Endothelial cell (in vitro differentiated cells): ENCODE results near the gene KIAA1671. TPM values are rescaled to one million over a fixed set of nuclear protein-coding genes. Genes with fewer than 3 reads are reported as not detected.

Source experiments
- DNase-seq: peaks from one replicate; pipeline ENCODE4 v3.0.0; 2021; ENCODE audit warnings: low spot score
- H3K27ac Mint-ChIP-seq: one replicate; pipeline ENCODE4 v1.8.0; 2021; ENCODE audit warnings: mixed read lengths, inconsistent platforms; ENCODE audit not compliant: unreplicated experiment
- H3K27me3 Mint-ChIP-seq: one replicate; pipeline ENCODE4 v1.8.0; 2021; ENCODE audit warnings: mild to moderate bottlenecking, moderate library complexity, mixed read lengths, inconsistent platforms; ENCODE audit not compliant: unreplicated experiment
- H3K36me3 Mint-ChIP-seq: one replicate; pipeline ENCODE4 v1.8.0; 2021; ENCODE audit warnings: mild to moderate bottlenecking, low read depth, mixed read lengths, inconsistent platforms; ENCODE audit not compliant: unreplicated experiment
- H3K4me1 Mint-ChIP-seq: one replicate; pipeline ENCODE4 v1.8.0; 2021; ENCODE audit warnings: mild to moderate bottlenecking, mixed read lengths, inconsistent platforms; ENCODE audit not compliant: unreplicated experiment
- H3K4me3 Mint-ChIP-seq: one replicate; pipeline ENCODE4 v1.8.0; 2021; ENCODE audit warnings: mild to moderate bottlenecking, mixed read lengths, inconsistent platforms; ENCODE audit not compliant: unreplicated experiment
- H3K9me3 Mint-ChIP-seq: one replicate; pipeline ENCODE4 v1.8.0; 2021; ENCODE audit warnings: mixed read lengths, inconsistent platforms; ENCODE audit not compliant: unreplicated experiment
- total RNA-seq: library from RNA; stranded (reverse); fragmentation: NEBNext Ultra II Directional; extraction: Animal tissue kit (Norgen Biotek cat#: 25700); gene quantifications from one replicate; pipeline ENCODE4 v1.2.1, GENCODE V29; 2021; ENCODE audit not compliant: unreplicated experiment
- TF ChIP-seq, protein P1 (sequence below): fragments of 200-600 bp; sonication (generic); IDR thresholded peaks from one replicate; pipeline ENCODE4 v1.5.0; 2021; ENCODE audit warnings: antibody characterized with exemption; ENCODE audit not compliant: unreplicated experiment

Gene KIAA1671
- total RNA-seq, 1 donor from 2014 or later = 92.1 TPM

- no peak for DNase-seq
- H3K4me3 Mint-ChIP-seq = no peak overlapping the region
- H3K27me3 Mint-ChIP-seq = peaks cover 5% of the 10 kb centered on the region
- TF ChIP-seq, protein P1, sequence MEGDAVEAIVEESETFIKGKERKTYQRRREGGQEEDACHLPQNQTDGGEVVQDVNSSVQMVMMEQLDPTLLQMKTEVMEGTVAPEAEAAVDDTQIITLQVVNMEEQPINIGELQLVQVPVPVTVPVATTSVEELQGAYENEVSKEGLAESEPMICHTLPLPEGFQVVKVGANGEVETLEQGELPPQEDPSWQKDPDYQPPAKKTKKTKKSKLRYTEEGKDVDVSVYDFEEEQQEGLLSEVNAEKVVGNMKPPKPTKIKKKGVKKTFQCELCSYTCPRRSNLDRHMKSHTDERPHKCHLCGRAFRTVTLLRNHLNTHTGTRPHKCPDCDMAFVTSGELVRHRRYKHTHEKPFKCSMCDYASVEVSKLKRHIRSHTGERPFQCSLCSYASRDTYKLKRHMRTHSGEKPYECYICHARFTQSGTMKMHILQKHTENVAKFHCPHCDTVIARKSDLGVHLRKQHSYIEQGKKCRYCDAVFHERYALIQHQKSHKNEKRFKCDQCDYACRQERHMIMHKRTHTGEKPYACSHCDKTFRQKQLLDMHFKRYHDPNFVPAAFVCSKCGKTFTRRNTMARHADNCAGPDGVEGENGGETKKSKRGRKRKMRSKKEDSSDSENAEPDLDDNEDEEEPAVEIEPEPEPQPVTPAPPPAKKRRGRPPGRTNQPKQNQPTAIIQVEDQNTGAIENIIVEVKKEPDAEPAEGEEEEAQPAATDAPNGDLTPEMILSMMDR = no peak
- H3K9me3 Mint-ChIP-seq = no peaks in the 10 kb centered on the region
- no peak overlapping the region for H3K27ac Mint-ChIP-seq
- H3K36me3 Mint-ChIP-seq = peaks cover 4% of the 10 kb centered on the region
- H3K4me1 Mint-ChIP-seq = peaks cover 32% of the 10 kb centered on the region
Observed at GRCh38 chr22:25000686-25001085, 48.2 kb downstream of the KIAA1671 start.

- no peaks in the 10 kb centered on the region for H3K9me3 Mint-ChIP-seq
- peaks cover 2% of the 10 kb centered on the region for H3K27me3 Mint-ChIP-seq
- H3K36me3 Mint-ChIP-seq = peaks cover 4% of the 10 kb centered on the region
- TF ChIP-seq, protein P1 = no peak
- peaks cover 22% of the 10 kb centered on the region for H3K4me1 Mint-ChIP-seq
- peak overlapping the region; percentile 59 for H3K27ac Mint-ChIP-seq
- no peak for DNase-seq
- no peak overlapping the region for H3K4me3 Mint-ChIP-seq
Observed at GRCh38 chr22:25002241-25002985, 49.9 kb downstream of the KIAA1671 start.

GRCh38 chr22:25006354-25006753, 53.8 kb downstream of the KIAA1671 start:
- no peak for DNase-seq
- H3K9me3 Mint-ChIP-seq = no peaks in the 10 kb centered on the region
- no peak overlapping the region for H3K4me3 Mint-ChIP-seq
- H3K27me3 Mint-ChIP-seq = peaks cover under 1% of the 10 kb centered on the region
- peaks cover 4% of the 10 kb centered on the region for H3K36me3 Mint-ChIP-seq
- TF ChIP-seq, protein P1 = no peak
- peak overlapping the region; percentile 9 for H3K27ac Mint-ChIP-seq
- peaks cover 18% of the 10 kb centered on the region for H3K4me1 Mint-ChIP-seq

DNA sequence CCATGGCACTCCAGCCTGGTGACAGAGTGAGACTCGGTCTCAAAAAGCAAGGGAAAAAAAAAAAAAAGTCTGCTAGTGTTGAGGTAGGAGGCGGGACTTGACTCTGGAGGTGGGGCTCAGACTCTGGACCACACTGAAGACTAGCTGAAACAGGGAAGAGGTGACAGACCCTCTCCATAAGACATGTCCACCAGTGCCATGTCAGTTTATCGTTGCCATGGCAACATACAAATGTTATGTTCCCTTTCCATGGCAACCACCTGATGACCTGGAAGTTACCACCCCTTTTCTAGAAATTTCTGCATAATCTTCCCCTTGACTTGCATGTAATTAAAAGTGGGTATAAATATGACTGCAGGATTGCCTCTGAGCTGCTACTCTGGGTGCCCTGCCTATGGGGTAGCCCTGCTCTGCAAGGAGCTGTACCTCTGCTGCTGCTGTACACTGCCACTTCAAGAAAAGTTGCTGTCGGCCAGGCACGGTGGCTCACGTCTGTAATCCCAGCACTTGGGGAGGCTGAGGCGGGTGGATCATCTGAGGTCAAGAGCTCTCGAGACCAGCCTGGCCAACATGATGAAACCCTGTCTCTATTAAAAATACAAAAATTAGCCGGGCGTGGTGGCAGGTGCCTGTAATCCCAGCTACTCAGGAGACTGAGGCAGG, 55.1 kb downstream of the KIAA1671 start:
- Mint-ChIP-seq H3K27me3 (peaks cover 4% of the 10 kb centered on the region), H3K9me3 (no peaks in the 10 kb centered on the region), H3K4me1 (peaks cover 11% of the 10 kb centered on the region), H3K27ac (peak overlapping the region; percentile 89), H3K36me3 (peaks cover 4% of the 10 kb centered on the region), H3K4me3 (no peak overlapping the region)
- DNase-seq = peak; percentile 12
- TF ChIP-seq, protein P1 = no peak

DNA sequence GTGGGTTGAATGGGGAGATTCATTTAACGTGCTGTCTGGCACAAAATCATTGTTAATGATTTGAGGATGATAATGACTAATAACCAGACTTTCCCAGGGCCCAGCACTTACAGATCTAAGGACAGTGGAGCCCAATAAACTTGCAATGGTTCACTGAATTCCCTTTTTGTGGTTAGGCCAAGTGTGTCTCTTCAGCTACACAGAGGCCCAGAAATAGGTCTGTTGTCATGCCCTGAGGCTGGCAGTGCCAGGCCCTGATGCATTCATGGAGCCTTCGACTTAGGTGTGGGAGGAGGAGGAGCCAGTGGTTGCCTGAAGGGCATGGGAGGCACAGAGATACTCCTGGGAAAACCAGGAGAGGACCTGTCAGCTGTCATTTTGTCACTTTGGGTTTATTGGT, 56.1 kb downstream of the KIAA1671 start:
- Mint-ChIP-seq H3K4me1 (peaks cover 18% of the 10 kb centered on the region), H3K27ac (no peak overlapping the region), H3K9me3 (no peaks in the 10 kb centered on the region), H3K27me3 (peaks cover 4% of the 10 kb centered on the region), H3K4me3 (no peak overlapping the region), H3K36me3 (peaks cover 4% of the 10 kb centered on the region)
- TF ChIP-seq, protein P1 = no peak
- DNase-seq = no peak
